ENCODE measurements around the gene WNT2.
"Not testable (repeated sequence)": the region's sequence is repeated elsewhere in the genome, so short reads cannot be mapped to it uniquely, and the experiment has no call there.

WNT2 gene

GRCh38 chr7:117302396-117302795, 20.5 kb downstream of the WNT2 start:
- no peak for DNase-seq

DNA sequence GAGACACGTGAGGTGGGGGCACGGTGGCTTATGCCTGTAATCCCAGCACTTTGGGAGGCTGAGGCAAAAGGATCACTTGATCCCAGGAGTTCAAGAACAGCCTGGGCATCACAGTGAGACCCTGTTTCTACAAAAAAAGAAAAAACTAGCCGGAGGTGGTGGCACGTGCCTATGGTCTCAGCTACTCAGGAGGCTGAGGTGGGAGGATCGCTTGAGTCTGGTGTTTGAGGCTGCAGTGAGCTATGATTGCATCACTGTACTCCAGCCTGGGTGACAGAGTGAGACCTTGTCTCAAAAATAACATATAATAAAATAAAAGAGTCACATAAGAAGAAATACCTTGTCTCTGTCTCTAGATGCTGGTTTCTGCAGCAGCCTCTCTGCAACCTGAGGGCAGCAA, 22.4 kb downstream of the WNT2 start:
- DNase-seq, result not testable (repeated sequence)

DNA sequence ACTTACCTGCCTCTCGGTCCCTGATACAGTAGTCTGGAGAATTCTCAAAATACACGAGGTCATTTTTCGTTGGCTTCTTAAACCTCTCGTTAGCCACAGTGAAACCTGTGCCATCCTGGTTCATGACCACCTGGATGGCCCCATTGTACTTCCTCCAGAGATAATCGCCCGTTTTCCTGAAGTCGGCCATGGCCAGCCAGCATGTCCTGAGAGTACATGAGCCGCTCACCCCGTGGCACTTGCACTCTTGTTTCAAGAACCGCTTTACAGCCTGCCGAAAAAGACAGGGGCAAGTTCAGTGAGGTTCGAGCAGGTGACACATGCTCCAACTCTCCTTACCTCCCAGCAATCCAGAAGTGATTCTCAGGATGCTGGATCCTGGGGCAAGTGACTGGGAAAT, 25.3 kb downstream of the WNT2 start:
- no peak for DNase-seq

DNA sequence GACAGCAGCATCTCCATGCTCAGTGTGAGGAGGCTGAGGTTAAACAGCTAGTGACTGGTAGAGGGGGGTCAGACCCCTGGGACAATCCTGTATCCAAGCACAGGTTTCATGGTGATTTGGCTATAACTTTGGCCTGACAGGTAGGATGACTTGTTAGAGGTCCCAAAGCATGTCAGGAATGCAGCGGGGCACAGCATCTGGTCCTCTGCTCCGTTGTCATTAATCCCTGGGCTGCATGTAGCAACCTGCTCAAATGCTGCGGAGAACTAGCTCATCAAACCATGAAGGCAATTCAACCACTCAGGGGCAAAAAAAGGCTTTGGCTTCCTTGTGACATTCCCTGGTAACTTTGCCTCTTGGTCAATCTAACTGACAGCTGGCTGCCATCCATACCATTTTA, 26.8 kb downstream of the WNT2 start:
- DNase-seq, result no peak

DNA sequence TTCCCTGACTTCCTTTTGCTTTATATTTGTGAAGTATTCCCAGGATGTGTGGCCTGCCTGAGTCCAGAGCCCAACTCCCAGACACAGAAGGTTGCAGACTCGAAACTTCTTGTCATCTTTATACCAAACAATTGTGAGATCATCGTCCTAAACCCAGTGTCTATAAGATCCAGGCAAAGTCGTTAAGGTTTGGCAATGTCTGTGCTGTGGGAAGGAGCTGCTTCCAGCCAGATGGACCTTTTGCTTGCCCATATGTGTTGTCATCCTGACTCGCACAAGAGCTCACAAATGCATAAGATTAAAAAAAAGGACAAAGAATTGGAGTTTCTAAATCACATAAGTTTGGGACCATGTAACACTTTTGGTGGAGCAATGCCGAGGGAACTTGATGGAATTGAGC, 37.0 kb downstream of the WNT2 start:
- DNase-seq, result no peak

GRCh38 chr7:117284692-117285091, 38.2 kb downstream of the WNT2 start:
- DNase-seq, result no peak

GRCh38 chr7:117283779-117284178, 39.1 kb downstream of the WNT2 start:
- no peak for DNase-seq

- no peak for DNase-seq
These were observed 39.5 kb downstream of the WNT2 start for GRCh38 chr7:117283371-117283770.

GRCh38 chr7:117282239-117282812, 40.5 kb downstream of the WNT2 start:
- no peak for DNase-seq

DNA sequence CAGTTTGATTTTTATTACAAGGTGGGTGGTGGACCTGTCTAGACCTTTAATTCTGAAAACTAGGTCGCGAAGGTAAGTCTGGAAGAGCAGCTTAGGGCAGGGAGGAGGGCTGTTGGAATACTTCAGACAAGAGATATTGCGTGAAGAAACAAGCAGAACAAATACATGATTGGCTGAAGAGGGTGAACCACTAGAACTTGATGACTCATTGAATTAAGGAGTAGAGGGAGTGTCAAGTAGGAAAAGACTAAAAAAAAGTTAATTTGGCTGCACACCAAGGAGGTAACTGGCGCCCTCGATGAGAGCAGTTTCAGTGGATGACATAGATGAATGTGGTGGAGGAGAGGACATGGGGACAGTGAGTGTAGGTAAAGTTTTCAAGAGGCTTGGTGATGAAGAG, 41.3 kb downstream of the WNT2 start:
- no peak for DNase-seq

DNA sequence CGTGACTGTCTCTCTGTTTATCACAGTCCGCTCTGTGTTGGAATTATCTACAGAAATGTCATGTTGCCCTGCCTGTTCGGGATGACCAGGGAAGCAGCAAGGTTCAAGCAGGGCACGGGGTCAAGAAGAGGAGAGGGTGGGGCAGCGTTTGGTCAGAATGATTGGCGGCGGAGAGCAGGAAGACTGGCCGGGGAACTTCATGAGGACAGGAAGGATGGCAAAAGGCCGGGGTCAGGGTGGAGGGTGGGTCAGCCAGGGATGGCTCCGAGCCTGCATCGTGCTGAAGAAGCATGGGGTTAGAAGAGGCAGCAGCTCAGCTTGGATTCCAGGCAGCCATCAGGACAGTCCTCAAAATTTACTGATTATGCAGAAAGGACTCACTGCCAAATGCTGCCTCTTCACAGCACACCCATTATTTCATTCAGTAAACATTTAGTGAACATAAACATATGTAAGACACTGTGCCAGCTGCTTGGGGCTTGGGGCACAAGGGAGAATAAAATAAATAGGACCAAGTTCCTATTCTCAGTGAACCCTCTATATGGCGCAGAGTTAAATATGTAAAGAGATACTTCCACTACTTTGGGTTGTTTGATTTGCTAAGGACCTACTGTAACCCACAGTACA, 42.8 kb downstream of the WNT2 start:
- no peak for DNase-seq

- no peak for DNase-seq
These were observed 43.7 kb downstream of the WNT2 start for GRCh38 chr7:117279203-117279602.

DNA sequence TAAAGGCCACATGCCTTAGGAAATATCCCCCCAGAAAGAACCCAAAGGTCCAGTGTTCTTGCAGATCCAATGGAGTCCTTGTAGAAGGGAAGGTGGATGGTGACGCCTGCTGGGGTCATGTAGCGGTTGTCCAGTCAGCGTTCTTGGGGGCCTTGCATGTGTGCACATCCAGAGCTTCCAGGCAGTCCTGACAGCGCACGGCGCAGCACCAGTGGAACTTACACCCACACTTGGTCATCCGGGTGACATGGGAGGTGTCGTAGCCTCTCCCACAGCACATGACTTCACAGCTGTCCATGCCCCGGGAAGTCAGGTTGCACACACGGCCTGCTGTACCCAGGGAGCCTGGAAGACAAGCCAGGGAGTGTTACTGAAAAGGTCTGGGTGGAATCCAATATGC, 44.8 kb downstream of the WNT2 start:
- DNase-seq, result no peak

DNA sequence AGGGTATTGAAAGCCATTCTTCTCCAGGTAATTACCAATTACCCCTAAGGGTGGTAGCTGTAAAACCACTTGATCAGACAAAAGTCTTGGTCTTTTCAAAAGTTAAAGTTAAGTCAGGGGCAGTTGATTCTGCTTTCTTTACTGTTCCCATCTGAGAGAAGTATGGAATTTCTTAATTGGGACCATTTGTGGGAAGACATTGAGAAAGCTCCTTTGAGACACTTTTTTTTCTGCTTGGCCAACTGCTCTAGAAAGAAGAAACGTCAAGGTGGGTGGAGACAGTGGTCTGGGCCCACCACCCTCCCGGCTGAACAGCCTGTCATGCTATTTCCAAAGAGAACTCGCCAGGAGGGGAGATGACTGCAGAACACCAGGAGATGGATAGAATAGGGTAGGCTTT, 45.3 kb downstream of the WNT2 start:
- DNase-seq, result no peak

GRCh38 chr7:117274951-117275350, 47.9 kb downstream of the WNT2 start:
- DNase-seq, result no peak

GRCh38 chr7:117273814-117274225, 49.0 kb downstream of the WNT2 start:
- DNase-seq, result no peak

DNA sequence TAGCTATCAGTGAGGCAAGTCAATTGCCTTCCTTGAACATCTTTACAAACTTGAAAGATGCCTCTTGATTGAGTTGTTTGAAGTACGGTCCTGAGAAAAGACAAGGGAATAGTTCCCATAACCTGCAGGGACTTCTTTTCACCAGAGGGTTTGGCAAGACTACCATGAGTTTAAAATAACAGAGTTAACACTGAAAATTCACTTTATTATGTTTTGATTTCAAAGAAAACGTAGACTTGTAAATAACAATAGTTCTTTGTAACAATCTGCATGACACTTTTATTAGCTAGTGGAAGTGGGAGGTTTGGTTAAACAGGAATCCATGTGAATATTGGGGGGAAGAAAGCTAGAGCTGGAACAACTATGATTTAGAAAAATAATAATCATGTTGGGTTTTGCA, 49.5 kb downstream of the WNT2 start:
- DNase-seq, result no peak

GRCh38 chr7:117272017-117272759, 50.7 kb downstream of the WNT2 start:
- DNase-seq, result no peak

DNA sequence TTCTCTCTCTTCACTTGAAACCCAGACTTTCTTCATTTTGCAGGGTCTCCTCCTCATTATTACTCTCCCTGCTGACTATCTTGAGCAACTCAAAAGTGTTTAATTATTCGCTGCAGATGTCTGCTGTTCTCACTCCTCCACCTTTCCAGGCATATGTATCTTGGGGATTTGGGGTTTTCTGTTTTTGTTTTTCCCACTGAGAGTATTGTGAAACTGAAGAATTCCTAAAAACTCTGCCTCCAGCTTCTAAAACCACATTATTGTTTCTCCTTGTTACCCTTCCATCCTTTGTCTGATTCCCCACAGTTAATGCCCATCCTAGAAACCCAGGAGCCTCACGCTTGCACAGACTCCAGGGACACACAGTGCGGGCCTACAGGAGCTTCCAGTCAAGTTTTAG, 51.3 kb downstream of the WNT2 start:
- DNase-seq, result no peak

DNA sequence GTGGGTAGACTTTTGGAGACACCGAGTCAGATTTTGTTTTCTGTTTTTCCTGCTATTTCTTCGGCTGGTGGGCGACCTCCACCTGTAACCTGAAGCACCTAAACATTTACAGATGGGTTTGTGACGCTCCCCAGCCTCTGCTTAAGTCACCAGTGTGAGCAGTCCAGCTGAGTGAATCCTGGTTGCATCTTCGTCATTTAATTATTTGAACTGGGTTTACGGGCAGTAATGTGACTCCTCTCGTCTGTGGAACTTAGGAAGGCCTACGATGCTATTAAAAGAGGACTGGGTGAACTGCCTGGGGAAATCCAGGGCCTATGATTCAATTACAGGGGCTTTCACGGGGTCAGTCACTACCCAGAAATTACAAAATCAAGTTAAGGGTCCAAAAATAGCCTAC, 52.5 kb downstream of the WNT2 start:
- no peak for DNase-seq

DNA sequence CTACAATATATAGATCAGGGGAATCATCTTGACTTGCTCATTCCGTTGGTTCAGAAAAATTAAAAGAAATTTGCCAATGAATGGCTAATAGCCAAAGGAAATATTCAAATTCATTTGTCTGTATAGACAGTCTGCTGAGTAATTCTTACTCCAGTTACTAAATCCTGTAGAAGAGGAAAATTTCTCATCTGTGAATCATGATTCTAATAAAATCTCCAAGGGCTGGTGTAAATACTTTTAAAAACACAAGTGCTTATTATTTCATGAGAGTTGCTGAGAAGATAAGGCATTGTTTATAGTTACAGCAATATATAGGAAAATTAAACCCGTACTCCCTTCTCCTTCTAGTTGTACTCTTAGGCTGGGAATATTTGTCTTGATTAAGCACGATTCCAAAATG, 53.0 kb downstream of the WNT2 start:
- DNase-seq, result no peak

DNA sequence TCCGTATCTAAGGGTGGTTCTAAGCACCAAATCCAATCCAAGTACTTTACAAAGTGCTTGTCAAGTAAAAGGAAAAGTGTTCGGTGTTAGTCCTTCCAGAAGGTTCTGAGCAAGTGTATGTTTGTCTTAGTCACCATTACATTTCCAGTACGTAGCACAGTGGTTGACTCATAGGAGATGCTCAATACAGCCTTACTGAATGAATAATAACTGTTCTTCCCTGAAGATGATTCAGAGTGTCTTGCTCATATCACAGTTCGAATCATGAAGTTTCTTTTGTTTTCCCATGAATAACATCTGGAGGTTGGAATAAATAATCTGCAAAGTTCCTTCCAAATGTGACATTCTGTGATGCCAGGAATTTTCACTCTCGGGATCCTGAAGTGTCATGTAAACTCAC, 53.4 kb downstream of the WNT2 start:
- no peak for DNase-seq

GRCh38 chr7:117264716-117265115, 58.1 kb downstream of the WNT2 start:
- DNase-seq, result no peak

DNA sequence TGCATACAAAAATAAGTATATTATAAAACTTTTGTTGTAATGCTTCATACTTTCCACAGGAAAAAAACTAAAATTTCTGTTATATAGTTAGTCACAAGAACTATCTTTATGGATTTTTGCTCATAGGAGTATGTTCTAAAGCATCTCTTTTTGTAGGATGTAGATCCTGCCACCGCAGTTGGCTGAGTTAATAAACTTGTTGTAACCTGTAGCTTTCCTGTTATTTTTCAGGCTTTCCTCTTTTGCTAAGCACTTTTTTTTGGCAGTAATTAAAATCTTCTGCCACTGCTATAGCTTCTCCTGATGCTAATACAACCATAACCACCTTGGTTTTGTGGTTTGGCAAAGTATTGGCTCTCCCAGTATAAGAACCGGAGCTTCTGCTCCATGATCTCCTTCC, 60.3 kb downstream of the WNT2 start:
- no peak for DNase-seq

DNA sequence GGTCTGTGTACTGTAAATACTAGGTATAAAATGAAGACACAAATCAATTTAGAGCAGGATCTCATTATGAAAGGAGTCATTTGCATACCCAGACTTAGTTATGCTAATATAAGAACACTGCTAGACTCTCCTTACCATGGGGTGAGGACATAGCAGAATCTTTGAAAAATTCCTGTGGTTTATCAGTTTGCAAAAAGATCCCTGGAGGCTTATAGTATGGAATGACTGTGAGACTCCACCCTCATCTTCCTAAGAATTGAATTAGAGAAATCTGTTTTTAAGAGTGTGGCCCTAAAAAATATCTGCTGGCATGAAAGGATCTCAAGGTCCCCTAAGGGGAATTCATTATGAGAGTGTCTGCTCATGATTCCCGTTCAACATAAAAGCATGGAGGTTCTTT, 63.2 kb downstream of the WNT2 start:
- DNase-seq, result no peak
